H1 (cell line): ENCODE data around the gene PGLYRP1. TPM values are rescaled to one million over a fixed set of nuclear protein-coding genes. Genes with fewer than 3 reads are reported as not detected.

Source experiments
- CREB1 ChIP-seq: IDR thresholded peaks from 2 replicates; pipeline ENCODE4 v1.6.1; 2012; ENCODE audit warnings: inconsistent platforms
- polyA plus RNA-seq, 7 experiments: library from polyadenylated mRNA; depleted of rRNA in 3 of 7; stranded (reverse) in 5 of 7; unstranded in 2 of 7; fragments of >200 nt in 5 of 7; fragments of 200-250 nt in 2 of 7; gene quantifications; 1 replicate in 5 of 7; 2 replicates in 1 of 7; 4 replicates in 1 of 7; pipeline versions ENCODE4 v1.2.1 to v1.2.3, GENCODE V29; 2011 to 2013; ENCODE audit warnings: missing spikeins in 2 of 7, mixed read lengths in 2 of 7
- total RNA-seq: library from RNA; stranded (reverse); fragmentation: NEBNext Ultra II Directional; extraction: Animal tissue kit (Norgen Biotek cat#: 25700); gene quantifications from 2 replicates; pipeline ENCODE4 v1.2.1, GENCODE V29; 2021

PGLYRP1 gene
- total and polyA plus RNA-seq, 2 of the 8 experiments (the other 6 are each of a cell fraction or from before 2014, with no cell fraction given) = not detected

DNA sequence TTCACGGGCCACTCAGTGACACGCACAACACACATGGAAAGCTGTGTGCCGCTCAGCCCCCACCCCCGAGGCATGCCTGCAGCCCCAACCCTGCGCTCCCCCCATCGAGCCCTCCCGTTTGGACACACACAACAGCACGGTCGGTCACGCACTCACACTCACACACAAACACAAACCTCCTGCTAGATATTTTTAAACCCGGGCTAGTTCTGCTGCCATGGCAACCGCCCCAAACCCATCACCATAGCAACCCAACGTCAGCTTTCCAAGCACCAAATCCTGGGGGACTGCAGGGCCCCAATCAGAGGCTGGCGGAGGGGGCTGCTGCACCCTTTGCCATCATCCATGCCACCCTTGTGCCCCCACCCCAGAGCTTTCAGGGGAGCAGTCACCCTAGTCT, 46.7 kb downstream of the PGLYRP1 start (continued):
- no peak for TF ChIP-seq CREB1
